ENCODE measurements around the gene SLC35F1.

The SLC35F1 gene

DNA sequence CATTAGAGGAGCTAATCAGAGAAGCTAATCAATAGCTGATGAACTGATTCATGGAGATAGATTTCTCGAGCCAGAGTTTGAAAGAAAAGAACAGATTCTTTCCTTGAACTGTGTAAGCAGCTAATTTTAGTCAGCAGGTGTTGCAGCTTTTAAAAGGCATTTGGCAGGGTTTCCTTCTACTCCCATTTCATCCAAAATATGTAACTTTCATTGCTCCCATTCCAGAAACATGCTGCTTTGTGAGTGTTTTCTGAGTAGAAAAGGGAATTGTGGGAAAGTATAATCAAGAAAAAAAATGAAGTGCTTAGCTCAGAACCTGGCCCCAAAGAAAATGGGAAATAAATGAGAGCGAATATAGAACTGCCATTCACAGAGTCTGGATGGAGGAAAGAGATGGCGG, 20.8 kb downstream of the SLC35F1 start:
- no peak overlapping the region for H3K9ac ChIP-seq (ENCODE audit: low read depth, low read length)
- H3K9me3 ChIP-seq (ENCODE audit: insufficient read depth, low read depth, low read length), result peaks cover 11% of the 10 kb centered on the region
- no peaks in the 10 kb centered on the region for H3K36me3 ChIP-seq (ENCODE audit: insufficient read depth, low read length)
- H3K4me1 ChIP-seq (ENCODE audit: insufficient read depth, low read length), result no peaks in the 10 kb centered on the region
- H3K27me3 ChIP-seq (ENCODE audit: insufficient read depth, low read length), result no peaks in the 10 kb centered on the region
- no peak overlapping the region for H3K27ac ChIP-seq (ENCODE audit: low read depth, low read length)
- H3K4me3 ChIP-seq (ENCODE audit: low read length), result no peak overlapping the region
- 94% methylated on average over 3 of the region's 3 CpGs for WGBS

DNA sequence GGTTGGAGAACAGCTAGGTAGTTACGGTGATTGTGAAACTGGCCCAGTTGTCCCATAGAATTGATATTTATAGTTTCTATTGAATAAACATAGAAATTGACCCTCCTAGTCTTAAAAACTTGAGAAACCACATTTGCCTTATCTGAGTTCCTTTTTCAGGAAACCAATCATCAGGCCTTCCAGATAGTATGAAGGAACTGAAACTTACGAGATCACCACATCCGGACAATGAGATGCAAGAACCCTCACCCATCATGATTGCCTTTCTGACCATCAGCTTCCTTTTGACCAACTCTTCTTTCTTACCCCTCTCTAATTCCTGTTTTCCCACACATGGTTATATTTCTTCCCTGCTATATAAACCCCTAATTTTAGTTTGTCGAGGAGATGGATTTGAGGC, 21.8 kb downstream of the SLC35F1 start:
- Histone ChIP-seq H3K27ac (ENCODE audit: low read depth, low read length) (no peak overlapping the region), H3K9ac (ENCODE audit: low read depth, low read length) (no peak overlapping the region), H3K4me3 (ENCODE audit: low read length) (no peak overlapping the region), H3K27me3 (ENCODE audit: insufficient read depth, low read length) (no peaks in the 10 kb centered on the region), H3K4me1 (ENCODE audit: insufficient read depth, low read length) (peaks cover 3% of the 10 kb centered on the region; the same call in 1 of the 2 replicates), H3K9me3 (ENCODE audit: insufficient read depth, low read depth, low read length) (peaks cover 11% of the 10 kb centered on the region), H3K36me3 (ENCODE audit: insufficient read depth, low read length) (no peaks in the 10 kb centered on the region)
- WGBS, result 97% methylated on average over 4 of the region's 4 CpGs

DNA sequence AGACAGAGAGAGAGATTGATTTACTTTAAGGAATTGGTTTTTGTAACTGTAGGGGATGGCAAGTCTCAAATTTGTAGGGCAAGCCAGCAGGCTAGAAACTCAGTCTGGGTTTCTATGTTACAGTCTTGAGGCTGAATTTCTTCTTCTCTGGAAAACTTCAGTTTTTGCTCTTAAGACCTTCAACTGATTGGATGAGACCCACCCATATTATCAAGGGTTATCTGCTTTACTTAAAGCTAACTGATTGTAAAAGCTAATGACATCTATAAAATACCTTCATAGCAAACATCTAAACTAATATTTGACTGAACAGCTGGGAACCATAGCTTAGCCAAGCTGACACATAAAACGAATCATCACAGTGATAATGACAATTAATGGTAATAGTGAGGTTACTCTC, 22.4 kb downstream of the SLC35F1 start:
- 100% methylated on average over 1 of the region's 1 CpG for WGBS
- Histone ChIP-seq H3K4me3 (ENCODE audit: low read length) (no peak overlapping the region), H3K27me3 (ENCODE audit: insufficient read depth, low read length) (no peaks in the 10 kb centered on the region), H3K27ac (ENCODE audit: low read depth, low read length) (no peak overlapping the region), H3K9ac (ENCODE audit: low read depth, low read length) (no peak overlapping the region), H3K4me1 (ENCODE audit: insufficient read depth, low read length) (peaks cover 3% of the 10 kb centered on the region; the same call in 1 of the 2 replicates), H3K36me3 (ENCODE audit: insufficient read depth, low read length) (no peaks in the 10 kb centered on the region), H3K9me3 (ENCODE audit: insufficient read depth, low read depth, low read length) (peaks cover 11% of the 10 kb centered on the region)

DNA sequence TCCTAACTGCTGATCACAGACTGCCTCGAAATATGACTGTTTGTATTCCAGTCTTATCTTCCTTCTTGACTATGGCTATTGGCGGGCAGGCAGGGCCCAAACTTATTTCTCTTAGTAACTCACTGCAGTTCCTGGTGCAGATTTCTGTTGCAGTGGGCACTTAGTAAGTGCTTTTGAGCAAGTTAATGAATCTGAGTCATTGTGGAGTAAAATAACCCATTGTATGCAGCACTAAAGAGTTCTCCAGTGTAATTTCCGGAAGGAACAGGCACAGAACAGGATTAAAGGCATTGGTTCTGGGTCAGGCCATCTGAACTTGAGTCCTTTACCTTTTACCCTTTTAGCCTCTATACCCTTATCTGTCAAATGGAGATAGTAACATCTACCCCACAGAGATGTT, 23.6 kb downstream of the SLC35F1 start:
- H3K9ac ChIP-seq (ENCODE audit: low read depth, low read length), result no peak overlapping the region
- peaks cover 11% of the 10 kb centered on the region for H3K9me3 ChIP-seq (ENCODE audit: insufficient read depth, low read depth, low read length)
- no peak overlapping the region for H3K4me3 ChIP-seq (ENCODE audit: low read length)
- H3K27me3 ChIP-seq (ENCODE audit: insufficient read depth, low read length), result no peaks in the 10 kb centered on the region
- no peak overlapping the region for H3K27ac ChIP-seq (ENCODE audit: low read depth, low read length)
- 92% methylated on average over 3 of the region's 3 CpGs for WGBS
- peaks cover 3% of the 10 kb centered on the region; the same call in 1 of the 2 replicates for H3K4me1 ChIP-seq (ENCODE audit: insufficient read depth, low read length)
- H3K36me3 ChIP-seq (ENCODE audit: insufficient read depth, low read length), result no peaks in the 10 kb centered on the region

DNA sequence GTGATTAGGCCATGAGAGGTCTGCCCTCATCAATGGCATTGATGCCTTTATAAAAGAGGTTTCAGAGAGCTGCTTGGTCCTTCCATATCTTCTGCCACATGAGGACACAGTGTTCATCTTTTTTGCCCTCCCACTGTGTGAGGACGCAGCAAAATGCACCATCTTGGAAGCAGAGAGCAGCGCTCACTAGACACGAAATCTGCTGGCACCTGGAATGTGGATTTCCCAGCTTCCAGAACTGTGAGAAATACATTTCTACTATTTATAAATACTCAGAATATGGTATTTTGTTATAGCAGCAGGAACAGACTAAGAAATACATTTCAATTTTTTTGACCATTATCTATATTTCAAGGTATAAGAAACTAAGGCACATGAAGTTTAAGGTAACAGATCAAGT, 24.9 kb downstream of the SLC35F1 start:
- Histone ChIP-seq H3K4me1 (ENCODE audit: insufficient read depth, low read length) (peaks cover 3% of the 10 kb centered on the region; the same call in 1 of the 2 replicates), H3K27ac (ENCODE audit: low read depth, low read length) (no peak overlapping the region), H3K9ac (ENCODE audit: low read depth, low read length) (no peak overlapping the region), H3K36me3 (ENCODE audit: insufficient read depth, low read length) (no peaks in the 10 kb centered on the region), H3K9me3 (ENCODE audit: insufficient read depth, low read depth, low read length) (peaks cover 11% of the 10 kb centered on the region), H3K4me3 (ENCODE audit: low read length) (no peak overlapping the region), H3K27me3 (ENCODE audit: insufficient read depth, low read length) (no peaks in the 10 kb centered on the region)
- WGBS, result 95% methylated on average over 3 of the region's 3 CpGs

DNA sequence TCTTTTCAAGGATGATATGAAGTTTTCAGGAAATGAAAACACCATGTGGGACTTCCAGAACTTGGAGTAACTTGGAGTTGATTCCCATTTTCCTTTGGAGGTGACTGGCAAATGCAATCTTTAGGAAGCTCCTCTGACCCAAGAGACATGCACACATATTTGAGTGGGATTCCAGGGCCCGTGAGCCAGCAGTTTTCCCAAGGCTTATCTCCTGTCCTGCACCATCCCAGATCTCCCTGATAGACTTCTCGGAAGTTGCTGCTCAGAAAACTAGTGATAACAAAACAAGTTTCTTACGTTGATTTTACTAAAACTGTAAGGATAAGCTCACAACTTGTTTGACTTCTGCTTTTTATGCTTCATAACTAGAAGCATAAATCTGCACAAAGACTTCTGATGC, 25.6 kb downstream of the SLC35F1 start:
- 89% methylated on average over 3 of the region's 3 CpGs for WGBS
- peaks cover 4% of the 10 kb centered on the region for H3K4me1 ChIP-seq (ENCODE audit: insufficient read depth, low read length)
- H3K9ac ChIP-seq (ENCODE audit: low read depth, low read length), result no peak overlapping the region
- H3K4me3 ChIP-seq (ENCODE audit: low read length), result no peak overlapping the region
- no peaks in the 10 kb centered on the region for H3K27me3 ChIP-seq (ENCODE audit: insufficient read depth, low read length)
- no peak overlapping the region for H3K27ac ChIP-seq (ENCODE audit: low read depth, low read length)
- peaks cover 11% of the 10 kb centered on the region for H3K9me3 ChIP-seq (ENCODE audit: insufficient read depth, low read depth, low read length)
- H3K36me3 ChIP-seq (ENCODE audit: insufficient read depth, low read length), result no peaks in the 10 kb centered on the region

DNA sequence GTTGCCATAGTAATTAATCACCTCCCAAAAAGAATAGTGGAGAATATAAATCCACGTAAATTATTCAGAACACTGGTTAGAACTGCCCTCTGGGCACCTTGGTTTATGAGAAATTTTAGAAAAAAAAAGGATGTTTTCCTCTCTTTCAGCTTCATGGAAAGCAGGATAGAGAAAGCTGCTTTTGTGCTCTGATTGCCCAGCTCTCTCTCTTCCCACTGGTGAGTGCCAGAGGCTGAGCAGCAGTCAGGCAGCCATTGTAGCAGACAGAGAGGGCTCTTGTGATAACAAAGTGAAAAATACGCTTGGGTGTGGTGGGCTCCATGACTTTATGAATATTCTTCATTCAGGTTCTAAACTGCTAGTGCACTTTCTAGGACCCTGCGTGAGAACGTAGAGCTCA, 26.4 kb downstream of the SLC35F1 start:
- Histone ChIP-seq H3K4me1 (ENCODE audit: insufficient read depth, low read length) (peaks cover 12% of the 10 kb centered on the region), H3K4me3 (ENCODE audit: low read length) (no peak overlapping the region), H3K27ac (ENCODE audit: low read depth, low read length) (no peak overlapping the region), H3K27me3 (ENCODE audit: insufficient read depth, low read length) (no peaks in the 10 kb centered on the region), H3K9me3 (ENCODE audit: insufficient read depth, low read depth, low read length) (peaks cover 7% of the 10 kb centered on the region), H3K9ac (ENCODE audit: low read depth, low read length) (no peak overlapping the region), H3K36me3 (ENCODE audit: insufficient read depth, low read length) (no peaks in the 10 kb centered on the region)
- WGBS, result 92% methylated on average over 4 of the region's 4 CpGs

DNA sequence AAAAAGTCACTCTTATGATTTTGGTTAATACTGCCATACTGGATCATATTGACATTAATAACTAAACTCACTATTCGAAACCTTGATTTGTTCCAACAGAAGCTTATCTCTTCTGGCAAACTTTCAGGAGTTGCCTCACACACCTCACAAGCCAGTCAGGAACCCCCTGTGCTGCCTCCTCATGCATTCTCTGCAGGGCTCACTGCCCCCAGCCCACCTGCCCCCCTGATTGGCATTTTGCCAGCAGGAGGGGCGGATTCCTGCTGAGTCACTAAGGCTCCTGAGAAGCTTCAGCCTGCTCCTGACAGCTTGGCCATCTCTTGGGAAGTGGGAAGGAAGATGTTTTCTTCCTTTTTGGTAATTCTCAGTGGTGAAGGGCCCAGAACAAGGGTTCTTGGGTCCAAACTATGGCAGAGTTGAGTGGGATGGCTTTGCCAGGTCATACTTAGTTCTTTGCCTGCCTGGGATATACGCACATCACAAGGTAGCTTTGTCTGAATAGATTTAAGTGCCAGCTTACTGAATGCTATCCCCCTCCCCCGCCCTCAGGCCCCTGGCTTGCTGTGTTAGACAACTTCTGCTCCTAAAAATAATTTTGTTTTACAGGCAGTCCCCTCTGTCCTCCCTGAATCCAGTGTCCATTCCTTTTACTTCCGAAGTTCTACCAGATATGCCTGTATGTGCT, 31.4 kb downstream of the SLC35F1 start:
- Histone ChIP-seq H3K4me1 (ENCODE audit: insufficient read depth, low read length) (peaks cover 23% of the 10 kb centered on the region), H3K27me3 (ENCODE audit: insufficient read depth, low read length) (no peaks in the 10 kb centered on the region), H3K36me3 (ENCODE audit: insufficient read depth, low read length) (no peaks in the 10 kb centered on the region), H3K9ac (ENCODE audit: low read depth, low read length) (no peak overlapping the region), H3K9me3 (ENCODE audit: insufficient read depth, low read depth, low read length) (no peaks in the 10 kb centered on the region), H3K27ac (ENCODE audit: low read depth, low read length) (peak overlapping the region; percentile 43; the same call in 1 of the 2 replicates), H3K4me3 (ENCODE audit: low read length) (no peak overlapping the region)
- 84% methylated on average over 5 of the region's 5 CpGs for WGBS

DNA sequence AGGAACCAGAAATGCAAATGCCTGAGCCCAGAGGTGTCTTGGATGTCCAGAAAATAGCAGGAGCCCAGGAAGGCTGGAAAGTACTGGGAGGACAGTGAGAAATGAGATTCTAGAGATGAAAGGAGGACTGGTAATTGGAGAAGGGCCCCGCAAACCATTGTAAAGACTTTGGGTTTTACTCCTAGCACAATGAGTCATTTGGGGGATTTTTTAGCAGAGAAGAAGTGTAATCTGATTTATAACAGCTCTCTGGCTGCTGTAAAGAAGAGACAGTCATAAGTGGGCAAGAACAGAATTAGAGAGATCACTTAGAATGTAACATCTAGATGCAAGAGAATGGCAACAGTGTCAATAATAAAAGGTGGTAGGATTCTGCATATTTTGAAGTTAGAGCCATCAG, 40.2 kb downstream of the SLC35F1 start:
- Histone ChIP-seq H3K36me3 (ENCODE audit: insufficient read depth, low read length) (no peaks in the 10 kb centered on the region), H3K9me3 (ENCODE audit: insufficient read depth, low read depth, low read length) (no peaks in the 10 kb centered on the region), H3K9ac (ENCODE audit: low read depth, low read length) (no peak overlapping the region), H3K4me1 (ENCODE audit: insufficient read depth, low read length) (peaks cover 18% of the 10 kb centered on the region), H3K4me3 (ENCODE audit: low read length) (no peak overlapping the region), H3K27ac (ENCODE audit: low read depth, low read length) (no peak overlapping the region), H3K27me3 (ENCODE audit: insufficient read depth, low read length) (no peaks in the 10 kb centered on the region)
- 80% methylated on average over 1 of the region's 1 CpG for WGBS

DNA sequence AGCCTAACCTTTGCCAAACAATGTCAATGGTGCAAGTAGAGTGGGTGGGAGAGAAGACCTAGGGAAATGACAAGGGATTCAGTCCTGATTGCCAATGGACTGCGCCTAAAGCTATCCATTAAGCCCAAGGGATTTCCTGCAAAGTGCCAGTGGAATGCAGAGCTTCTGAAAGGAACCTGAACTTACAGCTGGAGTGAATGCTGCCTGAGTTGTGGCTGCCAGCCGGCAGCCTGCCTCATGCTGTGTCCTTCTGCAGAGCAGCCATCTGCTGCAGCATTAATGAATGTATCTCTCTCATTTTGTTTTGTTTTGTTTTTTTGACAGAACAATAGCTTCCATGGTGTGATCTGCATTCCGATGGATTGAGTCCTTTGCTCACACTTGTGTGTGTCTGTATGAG, 44.7 kb downstream of the SLC35F1 start:
- Histone ChIP-seq H3K36me3 (ENCODE audit: insufficient read depth, low read length) (no peaks in the 10 kb centered on the region), H3K27me3 (ENCODE audit: insufficient read depth, low read length) (no peaks in the 10 kb centered on the region), H3K9ac (ENCODE audit: low read depth, low read length) (no peak overlapping the region), H3K4me3 (ENCODE audit: low read length) (no peak overlapping the region), H3K4me1 (ENCODE audit: insufficient read depth, low read length) (peaks cover 28% of the 10 kb centered on the region), H3K9me3 (ENCODE audit: insufficient read depth, low read depth, low read length) (no peaks in the 10 kb centered on the region), H3K27ac (ENCODE audit: low read depth, low read length) (peak overlapping the region; percentile 82)
- WGBS, result 15% methylated on average over 3 of the region's 3 CpGs

DNA sequence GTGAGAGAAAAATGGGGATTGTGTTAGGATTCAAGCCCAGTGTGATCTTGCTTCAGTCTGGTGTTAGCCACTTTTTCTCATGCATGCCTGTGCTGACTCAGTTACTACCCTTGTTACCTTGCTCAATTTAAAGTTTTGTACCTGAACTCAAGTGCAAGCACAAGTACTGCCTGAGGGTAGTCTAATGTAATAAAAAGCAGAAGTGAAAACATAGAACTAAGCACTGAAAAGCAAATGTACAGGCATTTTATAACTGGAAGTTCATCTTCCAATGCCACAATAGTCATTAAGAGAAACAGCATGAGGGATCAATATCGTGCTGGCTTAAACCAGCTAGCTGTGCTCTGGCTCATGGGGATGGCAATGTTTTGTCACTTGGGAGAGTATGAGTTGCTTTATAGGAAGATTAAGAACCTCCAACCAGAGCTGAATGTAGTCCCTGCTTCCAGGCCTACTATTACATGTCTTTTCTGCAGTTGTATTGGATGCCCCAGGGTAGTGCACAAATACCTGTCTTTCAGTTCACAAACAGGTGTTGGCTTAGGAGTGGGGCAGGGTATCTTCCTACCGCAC, 48.7 kb downstream of the SLC35F1 start:
- Histone ChIP-seq H3K36me3 (ENCODE audit: insufficient read depth, low read length) (no peaks in the 10 kb centered on the region), H3K9ac (ENCODE audit: low read depth, low read length) (no peak overlapping the region), H3K9me3 (ENCODE audit: insufficient read depth, low read depth, low read length) (no peaks in the 10 kb centered on the region), H3K4me3 (ENCODE audit: low read length) (no peak overlapping the region), H3K4me1 (ENCODE audit: insufficient read depth, low read length) (peaks cover 22% of the 10 kb centered on the region), H3K27me3 (ENCODE audit: insufficient read depth, low read length) (no peaks in the 10 kb centered on the region), H3K27ac (ENCODE audit: low read depth, low read length) (no peak overlapping the region)
- 97% methylated on average over 2 of the region's 2 CpGs for WGBS
